Measurements from ENCODE around the gene CFAP46.

DNA sequence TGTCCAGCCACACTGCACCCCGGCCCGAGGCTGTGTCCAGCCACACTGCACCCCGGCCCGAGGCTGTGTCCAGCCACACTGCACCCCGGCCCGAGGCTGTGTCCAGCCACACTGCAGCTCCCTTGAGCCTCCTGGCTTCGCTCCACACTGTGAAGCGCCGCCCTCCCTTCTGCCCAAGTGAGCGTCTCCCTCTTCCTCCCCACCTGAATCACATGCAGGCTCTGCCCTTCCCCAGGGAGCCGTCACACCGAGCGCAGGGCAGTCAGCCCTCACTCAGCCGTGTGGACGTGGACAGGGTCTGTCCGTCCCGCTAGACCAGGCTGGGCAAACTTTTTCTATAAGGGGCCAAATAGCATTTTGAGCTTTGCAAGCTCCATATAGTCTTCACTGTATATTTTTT lies 27.6 kb downstream of the CFAP46 start:
- TF ChIP-seq CTCF (IDR thresholded peaks at IDR 0.05): no peak
- no peak for TF ChIP-seq POLR2A (IDR thresholded peaks at IDR 0.05)

Measured in adrenal gland (tissue), 5 donors.